ENCODE results near the gene IQSEC1. TPM values are rescaled to one million over a fixed set of nuclear protein-coding genes. Genes with fewer than 3 reads are reported as not detected.

Gene IQSEC1
- polyA plus RNA-seq, 1 donor (not counting 4 experiments of a cell fraction or from before 2014, with no cell fraction given), result 2.8 TPM

- dilution Hi-C loops (cut with MboI; ENCODE audit: extremely low pct_ligation_motif_present, low sequenced_read_pairs), result no loop called here
- no peak overlapping the region for H3K4me2 ChIP-seq (ENCODE audit: control insufficient read depth, extremely low read depth, insufficient read depth, low read depth, low read length)
Observed at GRCh38 chr3:12941495-12942023, 131.7 kb downstream of the IQSEC1 start.

GRCh38 chr3:12940854-12941253, 132.4 kb downstream of the IQSEC1 start:
- dilution Hi-C loops (cut with MboI; ENCODE audit: extremely low pct_ligation_motif_present, low sequenced_read_pairs), result no loop called here
- Histone ChIP-seq H3K4me2 (ENCODE audit: control insufficient read depth, extremely low read depth, insufficient read depth, low read depth, low read length) (no peak overlapping the region), H3K4me3 (ENCODE audit: control insufficient read depth in 2 of 3, extremely low read depth in 1 of 3, insufficient read depth in 2 of 3, low read depth in 1 of 3, low read length in 3 of 3) (no peak overlapping the region), H3K9ac (ENCODE audit: control insufficient read depth, extremely low read depth, insufficient read depth, low read length) (no peak overlapping the region), H3K36me3 (ENCODE audit: control insufficient read depth in 2 of 2, extremely low read depth in 1 of 2, insufficient read depth in 2 of 2, low read length in 2 of 2) (peaks cover 8 to 11% of the 10 kb centered on the region in 2 experiments), H4K20me1 (ENCODE audit: control insufficient read depth, extremely low read depth, insufficient read depth, low read length) (no peaks in the 10 kb centered on the region), H2AFZ (ENCODE audit: control insufficient read depth, low read length) (no peak overlapping the region), H3K9me3 (ENCODE audit: control insufficient read depth, low read depth, low read length) (no peaks in the 10 kb centered on the region), H3K4me1 (ENCODE audit: control insufficient read depth, extremely low read depth, insufficient read depth, low read length) (peaks cover 5% of the 10 kb centered on the region), H3K27ac (ENCODE audit: control insufficient read depth, insufficient read depth, low read length) (no peak overlapping the region), H3K27me3 (ENCODE audit: control insufficient read depth, extremely low read depth, insufficient read depth, low read length) (no peaks in the 10 kb centered on the region), H3K9me1 (ENCODE audit: control insufficient read depth, extremely low read depth, insufficient read depth, low read length) (no peaks in the 10 kb centered on the region), H3K79me2 (ENCODE audit: control insufficient read depth, insufficient read depth, low read length) (no peaks in the 10 kb centered on the region)
- FAIRE-seq (no peak), DNase-seq (ENCODE audit: low read depth, low spot score) (no peak)
- TF ChIP-seq EZH2 (IDR thresholded peaks at IDR 0.05; ENCODE audit: low read length) (no peak), CTCF (optimal IDR thresholded peaks at IDR 0.05 in 1 of 3, IDR thresholded peaks at IDR 0.05 in 1 of 3, conservative IDR thresholded peaks at IDR 0.05 in 1 of 3; ENCODE audit: extremely low read depth in 1 of 3, insufficient read depth in 2 of 3, low read length in 3 of 3) (no peak)

More at GRCh38 chr3:12941495-12942023, 131.7 kb downstream of the IQSEC1 start:
- H3K36me3 ChIP-seq (ENCODE audit: control insufficient read depth in 2 of 2, extremely low read depth in 1 of 2, insufficient read depth in 2 of 2, low read length in 2 of 2), result peaks cover 4 to 11% of the 10 kb centered on the region in 2 experiments
- H4K20me1 ChIP-seq (ENCODE audit: control insufficient read depth, extremely low read depth, insufficient read depth, low read length), result no peaks in the 10 kb centered on the region
- H3K27me3 ChIP-seq (ENCODE audit: control insufficient read depth, extremely low read depth, insufficient read depth, low read length), result no peaks in the 10 kb centered on the region
- H3K9ac ChIP-seq (ENCODE audit: control insufficient read depth, extremely low read depth, insufficient read depth, low read length), result no peak overlapping the region
- no peaks in the 10 kb centered on the region for H3K9me3 ChIP-seq (ENCODE audit: control insufficient read depth, low read depth, low read length)
- no peaks in the 10 kb centered on the region for H3K9me1 ChIP-seq (ENCODE audit: control insufficient read depth, extremely low read depth, insufficient read depth, low read length)
- no peak overlapping the region for H2AFZ ChIP-seq (ENCODE audit: control insufficient read depth, low read length)
- H3K4me3 ChIP-seq (ENCODE audit: control insufficient read depth in 2 of 3, extremely low read depth in 1 of 3, insufficient read depth in 2 of 3, low read depth in 1 of 3, low read length in 3 of 3), result no peak overlapping the region
- TF ChIP-seq EZH2 (IDR thresholded peaks at IDR 0.05; ENCODE audit: low read length), result no peak
- no peak for TF ChIP-seq CTCF (optimal IDR thresholded peaks at IDR 0.05 in 1 of 3, IDR thresholded peaks at IDR 0.05 in 1 of 3, conservative IDR thresholded peaks at IDR 0.05 in 1 of 3; ENCODE audit: extremely low read depth in 1 of 3, insufficient read depth in 2 of 3, low read length in 3 of 3)
- FAIRE-seq, result no peak
- peaks cover 13% of the 10 kb centered on the region for H3K4me1 ChIP-seq (ENCODE audit: control insufficient read depth, extremely low read depth, insufficient read depth, low read length)
- H3K27ac ChIP-seq (ENCODE audit: control insufficient read depth, insufficient read depth, low read length), result no peak overlapping the region
- no peaks in the 10 kb centered on the region for H3K79me2 ChIP-seq (ENCODE audit: control insufficient read depth, insufficient read depth, low read length)
- DNase-seq (ENCODE audit: low read depth, low spot score), result no peak
